Panc1 (cell line): ENCODE data around the gene RETREG3. TPM values are rescaled to one million over a fixed set of nuclear protein-coding genes. Genes with fewer than 3 reads are reported as not detected.

ENCODE experiments used
- ATAC-seq: fragments of 200-7000 bp; cut with Tn5 transposase; 2 replicates; pipeline ENCODE4 v1.9.1; 2020; ENCODE audit warnings: mild to moderate bottlenecking, moderate library complexity
- BruUV-seq: library from RNA; stranded (reverse); fragments of 400-500 nt; replicated peaks from 2 replicates; lab custom pipeline; 2021; lab: Mats Ljungman, UMichigan
- CTCF ChIA-PET: fragments of 300-600 bp; sonication (Branson Sonifier 250); formaldehyde crosslinking; loops from one replicate; lab custom pipeline; 2022; ENCODE audit warnings: antibody characterized with exemption; lab: Charles Lee
- POLR2A ChIA-PET: fragments of 300-600 bp; sonication (Branson Sonifier 250); formaldehyde crosslinking; loops from one replicate; lab custom pipeline; 2022; ENCODE audit warnings: antibody characterized with exemption; lab: Charles Lee
- DNase-seq: peaks from one replicate; pipeline ENCODE4 v3.0.0-alpha.2; 2010; ENCODE audit warnings: low read depth, low spot score
- H3K27ac ChIP-seq: 2 replicates; pipeline ENCODE4 v1.5.1; 2011; ENCODE audit warnings: mild to moderate bottlenecking, low read length, inconsistent platforms
- H3K27me3 ChIP-seq: fragments of 200-500 bp; sonication (Bioruptor generic); 2 replicates; pipeline ENCODE4 v1.6.0; 2014; ENCODE audit warnings: low read length, inconsistent platforms; ENCODE audit not compliant: control insufficient read depth, insufficient read depth
- H3K36me3 ChIP-seq: fragments of 200-500 bp; sonication (Bioruptor generic); 2 replicates; pipeline ENCODE4 v1.5.1; 2014; ENCODE audit warnings: inconsistent platforms, mild to moderate bottlenecking, low read length, moderate library complexity; ENCODE audit not compliant: control insufficient read depth, insufficient read depth
- H3K4me1 ChIP-seq: 2 replicates; pipeline ENCODE4 v1.5.1; 2011; ENCODE audit warnings: inconsistent platforms, mild to moderate bottlenecking, low read length, moderate library complexity; ENCODE audit not compliant: control insufficient read depth, insufficient read depth
- H3K4me3 ChIP-seq, 2 experiments: 2 replicates each; pipeline ENCODE4 v1.5.1; 2011 to 2012; ENCODE audit warnings: low read depth in 2 of 2, low read length in 2 of 2, mild to moderate bottlenecking in 2 of 2, inconsistent platforms in 1 of 2, moderate library complexity in 1 of 2
- H3K9me3 ChIP-seq: fragments of 200-500 bp; sonication (Bioruptor generic); 2 replicates; pipeline ENCODE4 v1.5.1; 2014; ENCODE audit warnings: low read depth, mild to moderate bottlenecking, inconsistent platforms, low read length, moderate library complexity; ENCODE audit not compliant: control insufficient read depth, insufficient read depth
- POLR2AphosphoS5 ChIP-seq: IDR thresholded peaks from 2 replicates; pipeline ENCODE4 v1.6.1; 2012; ENCODE audit warnings: mild to moderate bottlenecking, low read depth, low read length, moderate library complexity
- SIN3A ChIP-seq: IDR thresholded peaks from 2 replicates; pipeline ENCODE4 v1.6.1; 2012; ENCODE audit warnings: low read depth, mild to moderate bottlenecking, low read length, moderate library complexity, borderline replicate concordance; ENCODE audit not compliant: insufficient read depth
- TCF7L2 ChIP-seq: IDR thresholded peaks from 2 replicates; pipeline ENCODE4 v1.6.1; 2011; ENCODE audit warnings: mild to moderate bottlenecking, low read depth, low read length, inconsistent platforms
- in situ Hi-C: cut with HindIII; loops from 2 replicates; pipeline ENCODE4 v1.10.0; 2016; ENCODE audit warnings: low sequenced_read_pairs, low pct_unique_long_range_greater_than_20kb
- intact Hi-C: fragments of 100-400 bp; cut with micrococcal nuclease; formaldehyde crosslinking; loops from one replicate; pipeline ENCODE4 v1.10.0; 2022; ENCODE audit not compliant: unreplicated experiment
- total RNA-seq: library from RNA; stranded (reverse); gene quantifications from one replicate; pipeline ENCODE4 v1.2.1, GENCODE V29; 2021; ENCODE audit not compliant: unreplicated experiment
- TF ChIP-seq, protein P1 (sequence below): fragments of 450-650 bp; IDR thresholded peaks from 2 replicates; pipeline ENCODE4 v1.5.1; 2017; ENCODE audit warnings: mild to moderate bottlenecking
- TF ChIP-seq, protein P2 (sequence below), 2 experiments: IDR thresholded peaks; 2 replicates each; pipeline ENCODE4 v1.6.1; 2011 to 2012; ENCODE audit warnings: low read depth in 2 of 2, control low read depth in 1 of 2, low read length in 1 of 2, mild to moderate bottlenecking in 1 of 2, moderate library complexity in 1 of 2; ENCODE audit not compliant: insufficient read depth in 1 of 2

RETREG3 gene
- total RNA-seq, 1 experiment from 2014 or later = 42.3 TPM

- Histone ChIP-seq H3K4me3 (no peak overlapping the region), H3K4me1 (no peaks in the 10 kb centered on the region), H3K27ac (no peak overlapping the region), H3K27me3 (no peaks in the 10 kb centered on the region), H3K36me3 (no peaks in the 10 kb centered on the region), H3K9me3 (no peaks in the 10 kb centered on the region)
- in situ Hi-C loops = no loop called here
- ChIA-PET CTCF (no interaction called here), POLR2A (no interaction called here)
- DNase-seq (no peak), ATAC-seq (no peak)
- TF ChIP-seq SIN3A (no peak), POLR2AphosphoS5 (no peak), TCF7L2 (no peak)
- TF ChIP-seq, protein P1, sequence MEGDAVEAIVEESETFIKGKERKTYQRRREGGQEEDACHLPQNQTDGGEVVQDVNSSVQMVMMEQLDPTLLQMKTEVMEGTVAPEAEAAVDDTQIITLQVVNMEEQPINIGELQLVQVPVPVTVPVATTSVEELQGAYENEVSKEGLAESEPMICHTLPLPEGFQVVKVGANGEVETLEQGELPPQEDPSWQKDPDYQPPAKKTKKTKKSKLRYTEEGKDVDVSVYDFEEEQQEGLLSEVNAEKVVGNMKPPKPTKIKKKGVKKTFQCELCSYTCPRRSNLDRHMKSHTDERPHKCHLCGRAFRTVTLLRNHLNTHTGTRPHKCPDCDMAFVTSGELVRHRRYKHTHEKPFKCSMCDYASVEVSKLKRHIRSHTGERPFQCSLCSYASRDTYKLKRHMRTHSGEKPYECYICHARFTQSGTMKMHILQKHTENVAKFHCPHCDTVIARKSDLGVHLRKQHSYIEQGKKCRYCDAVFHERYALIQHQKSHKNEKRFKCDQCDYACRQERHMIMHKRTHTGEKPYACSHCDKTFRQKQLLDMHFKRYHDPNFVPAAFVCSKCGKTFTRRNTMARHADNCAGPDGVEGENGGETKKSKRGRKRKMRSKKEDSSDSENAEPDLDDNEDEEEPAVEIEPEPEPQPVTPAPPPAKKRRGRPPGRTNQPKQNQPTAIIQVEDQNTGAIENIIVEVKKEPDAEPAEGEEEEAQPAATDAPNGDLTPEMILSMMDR = no peak
- TF ChIP-seq, protein P2, sequence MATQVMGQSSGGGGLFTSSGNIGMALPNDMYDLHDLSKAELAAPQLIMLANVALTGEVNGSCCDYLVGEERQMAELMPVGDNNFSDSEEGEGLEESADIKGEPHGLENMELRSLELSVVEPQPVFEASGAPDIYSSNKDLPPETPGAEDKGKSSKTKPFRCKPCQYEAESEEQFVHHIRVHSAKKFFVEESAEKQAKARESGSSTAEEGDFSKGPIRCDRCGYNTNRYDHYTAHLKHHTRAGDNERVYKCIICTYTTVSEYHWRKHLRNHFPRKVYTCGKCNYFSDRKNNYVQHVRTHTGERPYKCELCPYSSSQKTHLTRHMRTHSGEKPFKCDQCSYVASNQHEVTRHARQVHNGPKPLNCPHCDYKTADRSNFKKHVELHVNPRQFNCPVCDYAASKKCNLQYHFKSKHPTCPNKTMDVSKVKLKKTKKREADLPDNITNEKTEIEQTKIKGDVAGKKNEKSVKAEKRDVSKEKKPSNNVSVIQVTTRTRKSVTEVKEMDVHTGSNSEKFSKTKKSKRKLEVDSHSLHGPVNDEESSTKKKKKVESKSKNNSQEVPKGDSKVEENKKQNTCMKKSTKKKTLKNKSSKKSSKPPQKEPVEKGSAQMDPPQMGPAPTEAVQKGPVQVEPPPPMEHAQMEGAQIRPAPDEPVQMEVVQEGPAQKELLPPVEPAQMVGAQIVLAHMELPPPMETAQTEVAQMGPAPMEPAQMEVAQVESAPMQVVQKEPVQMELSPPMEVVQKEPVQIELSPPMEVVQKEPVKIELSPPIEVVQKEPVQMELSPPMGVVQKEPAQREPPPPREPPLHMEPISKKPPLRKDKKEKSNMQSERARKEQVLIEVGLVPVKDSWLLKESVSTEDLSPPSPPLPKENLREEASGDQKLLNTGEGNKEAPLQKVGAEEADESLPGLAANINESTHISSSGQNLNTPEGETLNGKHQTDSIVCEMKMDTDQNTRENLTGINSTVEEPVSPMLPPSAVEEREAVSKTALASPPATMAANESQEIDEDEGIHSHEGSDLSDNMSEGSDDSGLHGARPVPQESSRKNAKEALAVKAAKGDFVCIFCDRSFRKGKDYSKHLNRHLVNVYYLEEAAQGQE (IDR thresholded peaks at IDR 0.05; ENCODE audit: insufficient read depth in 1 of 2, low read depth in 2 of 2, low read length in 1 of 2) = no peak
- no TSS peak for BruUV-seq
- intact Hi-C loops = no loop called here
These were observed 33.2 kb upstream of the RETREG3 start for GRCh38 chr17:42642336-42642735.

- no peaks in the 10 kb centered on the region for H3K27me3 ChIP-seq
- H3K36me3 ChIP-seq = no peaks in the 10 kb centered on the region
- no peaks in the 10 kb centered on the region for H3K4me1 ChIP-seq
- no peak for DNase-seq
- ChIA-PET POLR2A (no interaction called here), CTCF (no interaction called here)
- in situ Hi-C loops = no loop called here
- no peaks in the 10 kb centered on the region for H3K9me3 ChIP-seq
- no peak overlapping the region for H3K27ac ChIP-seq
- no TSS peak for BruUV-seq
- ATAC-seq = no peak
- no peak overlapping the region for H3K4me3 ChIP-seq
- no peak for TF ChIP-seq TCF7L2
- TF ChIP-seq, protein P1 = no peak
- TF ChIP-seq POLR2AphosphoS5 = no peak
- intact Hi-C loops = no loop called here
These were observed 30.9 kb upstream of the RETREG3 start for GRCh38 chr17:42640121-42640520.
